MM.1S (cell line): ENCODE data around the gene PDGFRB.

Experiments used
- DNase-seq: peaks from one replicate; pipeline ENCODE4 v3.0.0-alpha.2; 2015
- H2AFZ ChIP-seq: fragments of 300-600 bp; sonication (generic); 2 replicates; pipeline ENCODE4 v1.6.0; 2016; ENCODE audit warnings: antibody characterized with exemption, low read length
- H3F3A ChIP-seq: fragments of 300-600 bp; sonication (generic); 2 replicates; pipeline ENCODE4 v1.6.1; 2016; ENCODE audit warnings: mild to moderate bottlenecking, antibody characterized with exemption, low read length, moderate library complexity, mixed read lengths; ENCODE audit not compliant: insufficient read depth
- H3K27ac ChIP-seq: fragments of 300-600 bp; sonication (generic); 2 replicates; pipeline ENCODE4 v1.5.1; 2016; ENCODE audit warnings: mild to moderate bottlenecking, low read length
- H3K27me3 ChIP-seq: fragments of 300-600 bp; sonication (generic); replicated peaks from 2 replicates; pipeline ENCODE4 v1.6.0; 2016; ENCODE audit warnings: low read length; ENCODE audit not compliant: insufficient read depth
- H3K36me3 ChIP-seq: fragments of 300-600 bp; sonication (generic); replicated peaks from 2 replicates; pipeline ENCODE4 v1.6.1; 2016; ENCODE audit warnings: mild to moderate bottlenecking, low read length, mixed read lengths; ENCODE audit not compliant: insufficient read depth
- H3K4me1 ChIP-seq: fragments of 300-600 bp; sonication (generic); 2 replicates; pipeline ENCODE4 v1.6.1; 2016; ENCODE audit warnings: low read length, mixed read lengths
- H3K4me2 ChIP-seq: fragments of 300-600 bp; sonication (generic); 2 replicates; pipeline ENCODE4 v1.6.0; 2016; ENCODE audit warnings: low read depth, low read length
- H3K4me3 ChIP-seq: fragments of 300-600 bp; sonication (generic); 2 replicates; pipeline ENCODE4 v1.5.1; 2016; ENCODE audit warnings: low read length, mixed read lengths
- H3K79me2 ChIP-seq: fragments of 300-600 bp; sonication (generic); 2 replicates; pipeline ENCODE4 v1.6.1; 2016; ENCODE audit warnings: mixed run types, low read length, mixed read lengths
- H3K9ac ChIP-seq: fragments of 300-600 bp; sonication (generic); 2 replicates; pipeline ENCODE4 v1.6.1; 2016; ENCODE audit warnings: low read length, mixed read lengths
- H3K9me2 ChIP-seq: fragments of 300-600 bp; sonication (generic); replicated peaks from 2 replicates; pipeline ENCODE4 v1.6.1; 2016; ENCODE audit warnings: mild to moderate bottlenecking, low read length, mixed read lengths; ENCODE audit not compliant: insufficient read depth
- H3K9me3 ChIP-seq: fragments of 300-600 bp; sonication (generic); replicated peaks from 2 replicates; pipeline ENCODE4 v1.6.1; 2016; ENCODE audit warnings: mild to moderate bottlenecking, low read length, mixed read lengths; ENCODE audit not compliant: insufficient read depth
- H4K20me1 ChIP-seq: fragments of 300-600 bp; sonication (generic); 2 replicates; pipeline ENCODE4 v1.6.1; 2016; ENCODE audit warnings: mild to moderate bottlenecking, low read length, moderate library complexity, mixed read lengths; ENCODE audit not compliant: insufficient read depth
- EZH2 ChIP-seq: fragments of 300-600 bp; sonication (generic); optimal IDR thresholded peaks from 2 replicates; pipeline ENCODE3; 2017; ENCODE audit warnings: low read depth, mild to moderate bottlenecking, antibody characterized with exemption, low read length, mixed read lengths
- EZH2phosphoT487 ChIP-seq: fragments of 300-600 bp; sonication (generic); IDR thresholded peaks from 2 replicates; pipeline ENCODE4 v1.6.1; 2018; ENCODE audit warnings: antibody characterized with exemption, low read length
- TF ChIP-seq, protein P1 (sequence below): fragments of 300-600 bp; sonication (generic); IDR thresholded peaks from 2 replicates; pipeline ENCODE4 v1.5.1; 2016; ENCODE audit warnings: antibody characterized with exemption, low read length, mixed read lengths

The PDGFRB gene

DNA sequence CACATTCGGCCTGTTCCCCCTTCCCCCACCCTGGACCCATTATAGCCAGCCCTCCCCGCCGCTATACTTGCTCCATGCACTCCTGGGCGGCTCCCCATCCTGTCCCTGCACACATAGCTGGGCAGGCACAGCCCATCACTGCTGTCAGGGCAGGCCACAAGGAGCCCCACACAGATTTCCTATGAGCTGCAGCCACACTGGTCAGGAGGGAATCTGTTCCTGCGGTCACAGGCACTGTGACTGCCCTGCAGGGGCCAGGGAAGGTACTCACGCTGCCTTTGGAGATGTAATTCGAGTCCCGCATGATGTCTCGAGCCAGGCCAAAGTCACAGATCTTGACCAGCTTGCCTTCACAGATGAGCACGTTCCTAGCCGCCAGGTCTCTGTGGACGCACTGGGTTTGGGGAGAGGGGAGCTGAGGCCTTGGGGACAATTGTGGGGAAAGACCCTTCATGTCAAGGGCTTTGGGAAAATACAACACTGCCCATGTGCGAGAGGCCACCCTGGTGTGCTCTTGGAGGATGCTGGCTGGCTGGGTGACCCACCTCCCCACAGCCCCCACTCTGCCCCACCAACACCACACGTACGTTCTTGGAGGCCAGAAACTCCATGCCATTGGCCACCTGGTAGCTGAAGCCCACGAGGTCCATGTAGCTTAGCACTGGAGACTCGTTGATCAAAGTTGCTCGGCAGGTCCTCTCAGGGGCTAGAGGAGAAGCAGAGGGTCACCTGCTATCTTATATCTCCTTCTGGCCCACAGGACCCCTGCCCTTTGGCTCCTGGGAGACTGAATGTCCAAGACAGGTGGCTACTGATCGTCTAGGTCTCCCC, 34.8 kb downstream of the PDGFRB start:
- no peak overlapping the region for H3K9ac ChIP-seq
- no peaks in the 10 kb centered on the region for H3K4me1 ChIP-seq
- no peaks in the 10 kb centered on the region for H3K27me3 ChIP-seq
- no peak overlapping the region for H3K4me2 ChIP-seq
- TF ChIP-seq, protein P1, sequence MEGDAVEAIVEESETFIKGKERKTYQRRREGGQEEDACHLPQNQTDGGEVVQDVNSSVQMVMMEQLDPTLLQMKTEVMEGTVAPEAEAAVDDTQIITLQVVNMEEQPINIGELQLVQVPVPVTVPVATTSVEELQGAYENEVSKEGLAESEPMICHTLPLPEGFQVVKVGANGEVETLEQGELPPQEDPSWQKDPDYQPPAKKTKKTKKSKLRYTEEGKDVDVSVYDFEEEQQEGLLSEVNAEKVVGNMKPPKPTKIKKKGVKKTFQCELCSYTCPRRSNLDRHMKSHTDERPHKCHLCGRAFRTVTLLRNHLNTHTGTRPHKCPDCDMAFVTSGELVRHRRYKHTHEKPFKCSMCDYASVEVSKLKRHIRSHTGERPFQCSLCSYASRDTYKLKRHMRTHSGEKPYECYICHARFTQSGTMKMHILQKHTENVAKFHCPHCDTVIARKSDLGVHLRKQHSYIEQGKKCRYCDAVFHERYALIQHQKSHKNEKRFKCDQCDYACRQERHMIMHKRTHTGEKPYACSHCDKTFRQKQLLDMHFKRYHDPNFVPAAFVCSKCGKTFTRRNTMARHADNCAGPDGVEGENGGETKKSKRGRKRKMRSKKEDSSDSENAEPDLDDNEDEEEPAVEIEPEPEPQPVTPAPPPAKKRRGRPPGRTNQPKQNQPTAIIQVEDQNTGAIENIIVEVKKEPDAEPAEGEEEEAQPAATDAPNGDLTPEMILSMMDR, result no peak
- TF ChIP-seq EZH2phosphoT487, result no peak
- no peak for TF ChIP-seq EZH2
- no peak for DNase-seq
- H3K4me3 ChIP-seq, result no peak overlapping the region
- H3K27ac ChIP-seq, result no peak overlapping the region
- no peaks in the 10 kb centered on the region for H3K79me2 ChIP-seq
- H3K9me3 ChIP-seq, result no peaks in the 10 kb centered on the region
- no peaks in the 10 kb centered on the region for H3F3A ChIP-seq
- no peaks in the 10 kb centered on the region for H4K20me1 ChIP-seq
- H3K9me2 ChIP-seq, result no peaks in the 10 kb centered on the region
- no peak overlapping the region for H2AFZ ChIP-seq
- H3K36me3 ChIP-seq, result no peaks in the 10 kb centered on the region

- no peak for DNase-seq
- no peak overlapping the region for H3K27ac ChIP-seq
- H2AFZ ChIP-seq, result no peak overlapping the region
- H3K9me3 ChIP-seq, result no peaks in the 10 kb centered on the region
- H3K79me2 ChIP-seq, result no peaks in the 10 kb centered on the region
- H3K4me1 ChIP-seq, result no peaks in the 10 kb centered on the region
- H3K9me2 ChIP-seq, result no peaks in the 10 kb centered on the region
- H3K9ac ChIP-seq, result no peak overlapping the region
- no peak overlapping the region for H3K4me2 ChIP-seq
- no peaks in the 10 kb centered on the region for H4K20me1 ChIP-seq
- H3F3A ChIP-seq, result no peaks in the 10 kb centered on the region
- no peak overlapping the region for H3K4me3 ChIP-seq
- no peak for TF ChIP-seq EZH2phosphoT487
- TF ChIP-seq, protein P1, result no peak
- TF ChIP-seq EZH2, result no peak
- no peaks in the 10 kb centered on the region for H3K27me3 ChIP-seq
- no peaks in the 10 kb centered on the region for H3K36me3 ChIP-seq
These were observed 35.6 kb downstream of the PDGFRB start for GRCh38 chr5:150120062-150120441.

GRCh38 chr5:150119421-150120061, 36.1 kb downstream of the PDGFRB start:
- no peak for DNase-seq
- no peak overlapping the region for H3K27ac ChIP-seq
- H3K9me3 ChIP-seq, result no peaks in the 10 kb centered on the region
- H3K4me2 ChIP-seq, result no peak overlapping the region
- H3K36me3 ChIP-seq, result no peaks in the 10 kb centered on the region
- H3F3A ChIP-seq, result no peaks in the 10 kb centered on the region
- H3K79me2 ChIP-seq, result no peaks in the 10 kb centered on the region
- no peak overlapping the region for H3K4me3 ChIP-seq
- no peaks in the 10 kb centered on the region for H3K4me1 ChIP-seq
- no peak overlapping the region for H3K9ac ChIP-seq
- H3K27me3 ChIP-seq, result no peaks in the 10 kb centered on the region
- H2AFZ ChIP-seq, result no peak overlapping the region
- TF ChIP-seq, protein P1, result no peak
- TF ChIP-seq EZH2phosphoT487 (no peak), EZH2 (no peak)
- H3K9me2 ChIP-seq, result no peaks in the 10 kb centered on the region
- H4K20me1 ChIP-seq, result no peaks in the 10 kb centered on the region
